PC-3 (cell line): ENCODE measurements around the gene CARHSP1.

Source experiments
- CTCF ChIP-seq: fragments of 300-600 bp; sonication (generic); conservative IDR thresholded peaks from 2 replicates; pipeline ENCODE4 v1.5.1; 2017; ENCODE audit warnings: antibody characterized with exemption, low read depth, mild to moderate bottlenecking, low read length
- EZH2 ChIP-seq: fragments of 300-600 bp; sonication (generic); IDR thresholded peaks from one replicate; pipeline ENCODE4 v1.6.1; 2017; ENCODE audit warnings: antibody characterized with exemption, mild to moderate bottlenecking, low read length; ENCODE audit not compliant: unreplicated experiment

- TF ChIP-seq CTCF: no peak
- TF ChIP-seq EZH2: no peak
Observed at GRCh38 chr16:8851761-8852403, 16.9 kb downstream of the CARHSP1 start.
